GM23338 (cell line): ENCODE measurements around the gene EIF3L. TPM values are rescaled to one million over a fixed set of nuclear protein-coding genes. Genes with fewer than 3 reads are reported as not detected.

Experiments
- ATAC-seq: fragments of 200-7000 bp; cut with Tn5 transposase; 3 replicates; pipeline ENCODE4 v1.9.1; 2020
- DNase-seq: peaks from one replicate; pipeline ENCODE4 v3.0.0-alpha.2; 2015; ENCODE audit warnings: low spot score
- H2AFZ ChIP-seq: fragments of 200-600 bp; sonication (generic); 2 replicates; pipeline ENCODE4 v1.8.0; 2016; ENCODE audit warnings: antibody characterized with exemption, mild to moderate bottlenecking, moderate library complexity
- H3F3A ChIP-seq: fragments of 200-600 bp; sonication (generic); replicated peaks from 2 replicates; pipeline ENCODE4 v1.8.0; 2017; ENCODE audit warnings: antibody characterized with exemption, mixed run types, low read depth
- H3K27ac ChIP-seq: fragments of 200-600 bp; sonication (generic); 2 replicates; pipeline ENCODE4 v1.6.1; 2016; ENCODE audit warnings: low read depth
- H3K27me3 ChIP-seq: fragments of 200-600 bp; sonication (generic); 2 replicates; pipeline ENCODE4 v1.8.0; 2016; ENCODE audit warnings: mild to moderate bottlenecking, mixed run types, moderate library complexity; ENCODE audit not compliant: insufficient read depth
- H3K36me3 ChIP-seq: fragments of 200-600 bp; sonication (generic); 2 replicates; pipeline ENCODE4 v1.8.0; 2016; ENCODE audit warnings: mild to moderate bottlenecking; ENCODE audit not compliant: insufficient read depth
- H3K4me1 ChIP-seq: fragments of 200-600 bp; sonication (generic); 2 replicates; pipeline ENCODE4 v1.8.0; 2016; ENCODE audit warnings: mild to moderate bottlenecking, moderate library complexity; ENCODE audit not compliant: insufficient read depth
- H3K4me2 ChIP-seq: fragments of 200-600 bp; sonication (generic); 2 replicates; pipeline ENCODE4 v1.7.1; 2017; ENCODE audit warnings: mixed run types
- H3K4me3 ChIP-seq: fragments of 200-600 bp; sonication (generic); 2 replicates; pipeline ENCODE4 v1.6.1; 2016; ENCODE audit warnings: mixed run types
- H3K79me2 ChIP-seq: fragments of 200-600 bp; sonication (generic); replicated peaks from 2 replicates; pipeline ENCODE4 v1.8.0; 2017; ENCODE audit warnings: mild to moderate bottlenecking; ENCODE audit not compliant: insufficient read depth
- H3K9me2 ChIP-seq: fragments of 200-600 bp; sonication (generic); 2 replicates; pipeline ENCODE4 v1.8.0; 2017; ENCODE audit not compliant: insufficient read depth
- H4K20me1 ChIP-seq: fragments of 200-600 bp; sonication (generic); replicated peaks from 2 replicates; pipeline ENCODE4 v1.8.0; 2017; ENCODE audit warnings: mild to moderate bottlenecking; ENCODE audit not compliant: insufficient read depth
- H3K27ac Mint-ChIP-seq: 2 replicates; pipeline ENCODE4 v1.8.0; 2020; ENCODE audit warnings: inconsistent platforms, mild to moderate bottlenecking, moderate library complexity, mixed read lengths
- H3K27me3 Mint-ChIP-seq: 3 replicates; pipeline ENCODE4 v1.8.0; 2022; ENCODE audit warnings: low read depth, mild to moderate bottlenecking, moderate library complexity, mixed read lengths, inconsistent platforms; ENCODE audit not compliant: insufficient read depth, poor library complexity
- H3K36me3 Mint-ChIP-seq: 3 replicates; pipeline ENCODE4 v1.8.0; 2021; ENCODE audit warnings: low read depth, mild to moderate bottlenecking, inconsistent platforms, moderate library complexity, mixed read lengths
- H3K4me1 Mint-ChIP-seq: 3 replicates; pipeline ENCODE4 v1.8.0; 2020; ENCODE audit warnings: mild to moderate bottlenecking, inconsistent platforms, mixed read lengths
- H3K4me3 Mint-ChIP-seq: 3 replicates; pipeline ENCODE4 v1.8.0; 2021; ENCODE audit warnings: moderate library complexity, mild to moderate bottlenecking, inconsistent platforms, mixed read lengths
- H3K9me3 Mint-ChIP-seq: 3 replicates; pipeline ENCODE4 v1.8.0; 2020; ENCODE audit warnings: moderate library complexity, mild to moderate bottlenecking, inconsistent platforms, mixed read lengths
- CTCF ChIP-seq, 2 experiments: fragments of 200-600 bp in 1 of 2; sonication (generic) in 1 of 2; conservative IDR thresholded peaks; 2 replicates each; pipeline versions ENCODE4 v1.5.1 to v1.6.1; 2016 to 2017; ENCODE audit warnings: antibody characterized with exemption in 2 of 2, low read depth in 2 of 2, mild to moderate bottlenecking in 2 of 2, moderate library complexity in 1 of 2
- NANOG ChIP-seq: IDR thresholded peaks from 2 replicates; pipeline ENCODE4 v1.6.1; 2016; ENCODE audit warnings: antibody characterized with exemption, borderline replicate concordance
- REST ChIP-seq: IDR thresholded peaks from one replicate; pipeline ENCODE4 v1.6.1; 2018; ENCODE audit warnings: antibody characterized with exemption; ENCODE audit not compliant: unreplicated experiment
- ZNF114 ChIP-seq: fragments of 250-450 bp; sonication (Bioruptor Pico); IDR thresholded peaks from 2 replicates; pipeline ENCODE4 v1.5.0; 2020; ENCODE audit warnings: mild to moderate bottlenecking, moderate library complexity
- ZNF462 ChIP-seq: fragments of 250-450 bp; sonication (Bioruptor Pico); IDR thresholded peaks from 2 replicates; pipeline ENCODE4 v1.5.0; 2020; ENCODE audit warnings: mild to moderate bottlenecking, moderate library complexity
- polyA plus RNA-seq: library from polyadenylated mRNA; unstranded; fragments of >200 nt; fragmentation: Nextera tagmentation; extraction: Ambion mirVana; gene quantifications from 2 replicates; pipeline ENCODE4 v1.2.1, GENCODE V29; 2016
- total RNA-seq: library from RNA; depleted of rRNA; stranded (reverse); fragments of >200 nt; shearing (Covaris generic); gene quantifications from 2 replicates; pipeline ENCODE4 v1.2.3, GENCODE V29; 2014

EIF3L gene
- total and polyA plus RNA-seq, 2 experiments from 2014 or later: 430 to 459 TPM

DNA sequence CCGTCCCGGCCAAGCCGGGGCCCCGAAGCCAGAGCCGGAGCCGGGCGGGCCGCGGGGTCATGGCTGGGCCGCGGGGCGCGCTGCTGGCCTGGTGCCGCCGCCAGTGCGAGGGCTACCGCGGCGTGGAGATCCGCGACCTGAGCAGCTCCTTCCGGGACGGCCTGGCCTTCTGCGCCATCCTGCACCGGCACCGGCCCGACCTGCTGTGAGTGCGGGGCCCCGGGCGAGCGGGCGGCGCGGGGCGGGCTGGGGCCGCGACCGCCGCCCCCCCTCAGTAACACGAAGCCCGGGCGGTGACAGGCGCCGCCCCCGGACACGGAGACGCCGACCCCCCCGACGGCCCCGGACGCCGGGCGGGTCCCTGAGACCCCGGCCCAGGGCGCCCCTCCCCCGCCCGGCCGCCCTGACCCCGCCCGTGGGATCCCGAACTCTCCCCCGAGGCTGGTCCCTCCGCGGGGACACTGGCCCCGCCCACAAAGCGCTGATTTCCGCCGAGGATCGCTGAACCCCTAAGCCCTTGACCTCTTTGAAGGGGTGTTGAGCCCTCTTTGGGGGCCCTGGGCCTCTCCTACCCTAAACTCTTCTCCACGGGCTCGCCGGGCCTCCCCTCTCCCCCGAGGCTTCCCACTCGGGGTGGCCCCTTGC lies 57.3 kb downstream of the EIF3L start (continued):
- TF ChIP-seq ZNF462: no peak
- TF ChIP-seq ZNF114 (CRISPR knock-in tag): no peak

- peak overlapping the region; percentile 59; the same call in 1 of the 2 replicates for H2AFZ ChIP-seq
- H4K20me1 ChIP-seq: no peaks in the 10 kb centered on the region; the same call in 1 of the 2 replicates
- Mint-ChIP-seq H3K4me1 (peaks cover 41% of the 10 kb centered on the region), H3K9me3 (no peaks in the 10 kb centered on the region; the same call in 2 of the 3 replicates), H3K4me3 (peak overlapping the region; percentile 77), H3K36me3 (peaks cover 4% of the 10 kb centered on the region; the same call in 1 of the 3 replicates), H3K27ac (no peak overlapping the region), H3K27me3 (peaks cover 12% of the 10 kb centered on the region)
- peak overlapping the region; percentile 75 for H3K4me3 ChIP-seq
- H3K4me1 ChIP-seq: peaks cover 27% of the 10 kb centered on the region
- no peak overlapping the region for H3K27ac ChIP-seq
- H3K36me3 ChIP-seq: no peaks in the 10 kb centered on the region
- ATAC-seq (peak; percentile 3; the same call in 2 of the 3 replicates), DNase-seq (peak; percentile 35)
- H3K27me3 ChIP-seq: no peaks in the 10 kb centered on the region
- H3K79me2 ChIP-seq: no peaks in the 10 kb centered on the region; the same call in 1 of the 2 replicates
- H3F3A ChIP-seq: peaks cover 21% of the 10 kb centered on the region
- H3K4me2 ChIP-seq: peak overlapping the region; percentile 89
- peaks cover 7% of the 10 kb centered on the region; the same call in 1 of the 2 replicates for H3K9me2 ChIP-seq
- TF ChIP-seq CTCF (conservative IDR thresholded peaks at IDR 0.05; ENCODE audit: low read depth in 2 of 2) (no peak), NANOG (no peak), ZNF114 (CRISPR knock-in tag) (no peak), REST (no peak)
These were observed 58.1 kb downstream of the EIF3L start for GRCh38 chr22:37907036-37907954.
